Activated CD4-positive, alpha-beta memory T cell treated with anti-CD3 and anti-CD28 coated beads, Interleukin-2, amount 10 ng/mL, durations not matched to agents 7 days and 5 days (primary cell): ENCODE measurements around the gene RPS6KB2. TPM values are rescaled to one million over a fixed set of nuclear protein-coding genes. Genes with fewer than 3 reads are reported as not detected.

ENCODE experiments used
- CTCF ChIA-PET: fragments of 350-600 bp; sonication (Branson Sonifier 250); formaldehyde crosslinking; loops from one replicate; lab custom pipeline; 2021; ENCODE audit warnings: antibody characterized with exemption, inconsistent platforms; lab: Charles Lee
- POLR2A ChIA-PET: fragments of 350-600 bp; sonication (Branson Sonifier 250); formaldehyde crosslinking; loops from one replicate; lab custom pipeline; 2021; ENCODE audit warnings: antibody characterized with exemption; lab: Charles Lee
- DNase-seq: peaks from one replicate; pipeline ENCODE4 v3.0.0-alpha.2; 2020
- H3K27ac Mint-ChIP-seq: one replicate; pipeline ENCODE4 v1.8.0; 2021; ENCODE audit warnings: mild to moderate bottlenecking, mixed read lengths
- H3K27me3 Mint-ChIP-seq: one replicate; pipeline ENCODE4 v1.8.0; 2021; ENCODE audit warnings: mixed read lengths
- H3K36me3 Mint-ChIP-seq: one replicate; pipeline ENCODE4 v1.8.0; 2021; ENCODE audit warnings: low read depth, mixed read lengths
- H3K4me1 Mint-ChIP-seq: one replicate; pipeline ENCODE4 v1.8.0; 2021; ENCODE audit warnings: mixed read lengths
- H3K4me3 Mint-ChIP-seq: one replicate; pipeline ENCODE4 v1.8.0; 2021; ENCODE audit warnings: mild to moderate bottlenecking, mixed read lengths
- H3K9me3 Mint-ChIP-seq: one replicate; pipeline ENCODE4 v1.8.0; 2021; ENCODE audit warnings: mixed read lengths
- total RNA-seq, 2 experiments: library from RNA; stranded (reverse); gene quantifications; one replicate each; pipeline ENCODE4 v1.2.3, GENCODE V29; 2021

Gene RPS6KB2
- total RNA-seq: 10 to 100 TPM; 56.9 to 57.1 TPM

DNA sequence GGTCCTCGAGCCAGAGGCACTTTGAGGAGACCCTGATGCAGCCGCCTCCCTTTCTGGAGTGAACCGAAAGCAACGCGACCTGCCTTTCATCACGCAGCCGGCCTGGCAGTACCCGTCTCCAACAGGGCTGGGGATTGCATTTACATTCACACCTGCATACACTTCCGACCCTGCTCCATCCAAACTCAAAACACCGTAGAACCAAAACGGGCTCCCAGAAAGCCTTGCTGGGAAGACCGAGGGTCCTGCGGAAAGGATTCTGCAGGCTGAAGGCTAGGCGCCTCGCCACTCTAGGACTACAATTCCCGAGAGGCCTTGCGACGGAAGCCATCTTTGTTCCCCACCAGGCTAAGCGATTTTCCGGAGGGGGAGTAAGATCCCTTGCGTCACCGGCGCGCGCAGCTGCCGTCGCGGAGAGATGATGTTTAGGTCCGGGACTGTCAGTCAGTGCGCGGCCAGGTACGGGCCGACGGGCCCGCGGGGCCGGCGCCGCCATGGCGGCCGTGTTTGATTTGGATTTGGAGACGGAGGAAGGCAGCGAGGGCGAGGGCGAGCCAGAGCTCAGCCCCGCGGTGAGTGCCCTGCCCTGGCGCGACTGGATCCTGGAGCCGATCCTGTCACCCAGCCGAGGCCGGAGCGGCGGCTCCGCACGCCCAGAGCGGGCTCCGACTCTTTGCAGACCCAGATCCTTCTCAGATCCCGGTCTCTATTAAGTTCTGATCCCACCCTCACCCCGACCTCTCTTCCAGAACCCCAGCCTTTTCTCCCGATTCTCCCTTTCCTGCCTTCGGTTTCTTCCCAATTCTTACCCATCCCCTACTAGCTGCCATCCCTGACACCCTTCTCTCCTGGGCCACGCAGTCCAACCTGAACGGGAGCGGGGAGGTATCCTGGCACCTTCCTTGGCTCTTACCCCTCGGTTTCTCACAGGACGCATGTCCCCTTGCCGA lies at the start of gene RPS6KB2:
Gene RPS6KB2 (plus strand): TSS at position 443 of the 950 bp plus-strand sequence. CDS start 52 bp downstream, at position 495.
- H3K27me3 Mint-ChIP-seq: no peaks in the 10 kb centered on the region
- CTCF ChIA-PET: interaction anchor here (0.6 to 2.2 kb wide), 6 partner anchors 9 to 64 kb away, joined by 3 to 9 read pairs (median 7); partner anchors contain the start of genes PPP1CA, PTPRCAP and TBC1D10C
- peak; percentile 100 for DNase-seq
- H3K4me3 Mint-ChIP-seq: peak within 1 kb of the TSS; percentile 95
- H3K27ac Mint-ChIP-seq: peak within 1 kb of the TSS; percentile 94
- peaks cover 60% of the 10 kb centered on the region for H3K4me1 Mint-ChIP-seq
- no peaks in the 10 kb centered on the region for H3K9me3 Mint-ChIP-seq
- peaks cover 20% of the 10 kb centered on the region for H3K36me3 Mint-ChIP-seq
- POLR2A ChIA-PET: interaction anchor here (0.7 to 15.2 kb wide), 14 partner anchors 10 to 150 kb away, joined by 3 to 361 read pairs (median 5); partner anchors contain the start of genes CORO1B, PPP1CA, PTPRCAP and RAD9A

DNA sequence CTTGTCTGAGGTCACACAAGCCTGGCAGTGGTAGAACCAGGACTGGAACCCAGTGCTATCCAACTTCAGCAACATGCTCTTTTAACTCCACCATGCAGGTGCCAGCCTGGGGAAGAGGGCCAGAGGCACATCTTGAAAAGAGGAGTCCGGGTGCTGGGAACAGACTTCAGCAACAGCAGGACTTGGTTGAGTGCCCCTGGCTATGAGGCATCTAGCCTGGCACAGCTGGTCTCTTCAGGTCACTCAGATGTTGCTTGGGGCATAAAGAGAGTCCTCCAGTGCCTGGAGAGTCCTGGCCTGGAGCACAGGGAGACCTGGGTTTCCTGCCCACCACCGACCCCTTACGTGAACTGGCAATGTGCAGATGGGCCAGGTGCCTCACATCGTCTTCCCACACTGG lies 49.8 kb upstream of the RPS6KB2 start:
- no peaks in the 10 kb centered on the region for H3K9me3 Mint-ChIP-seq
- ChIA-PET POLR2A (interaction anchor here (1.2 to 8.7 kb wide), 2 partner anchors 7 to 25 kb away, joined by 6 to 122 read pairs; partner anchors contain the start of gene POLD4), CTCF (interaction anchor here (0.9 to 35.2 kb wide), 3 partner anchors 21 to 36 kb away, joined by 5 to 847 read pairs (median 17); partner anchors contain the start of gene POLD4)
- no peak for DNase-seq
- H3K4me1 Mint-ChIP-seq: peaks cover 16% of the 10 kb centered on the region
- H3K27ac Mint-ChIP-seq: no peak overlapping the region
- peaks cover 49% of the 10 kb centered on the region for H3K27me3 Mint-ChIP-seq
- no peaks in the 10 kb centered on the region for H3K36me3 Mint-ChIP-seq
- H3K4me3 Mint-ChIP-seq: no peak overlapping the region

DNA sequence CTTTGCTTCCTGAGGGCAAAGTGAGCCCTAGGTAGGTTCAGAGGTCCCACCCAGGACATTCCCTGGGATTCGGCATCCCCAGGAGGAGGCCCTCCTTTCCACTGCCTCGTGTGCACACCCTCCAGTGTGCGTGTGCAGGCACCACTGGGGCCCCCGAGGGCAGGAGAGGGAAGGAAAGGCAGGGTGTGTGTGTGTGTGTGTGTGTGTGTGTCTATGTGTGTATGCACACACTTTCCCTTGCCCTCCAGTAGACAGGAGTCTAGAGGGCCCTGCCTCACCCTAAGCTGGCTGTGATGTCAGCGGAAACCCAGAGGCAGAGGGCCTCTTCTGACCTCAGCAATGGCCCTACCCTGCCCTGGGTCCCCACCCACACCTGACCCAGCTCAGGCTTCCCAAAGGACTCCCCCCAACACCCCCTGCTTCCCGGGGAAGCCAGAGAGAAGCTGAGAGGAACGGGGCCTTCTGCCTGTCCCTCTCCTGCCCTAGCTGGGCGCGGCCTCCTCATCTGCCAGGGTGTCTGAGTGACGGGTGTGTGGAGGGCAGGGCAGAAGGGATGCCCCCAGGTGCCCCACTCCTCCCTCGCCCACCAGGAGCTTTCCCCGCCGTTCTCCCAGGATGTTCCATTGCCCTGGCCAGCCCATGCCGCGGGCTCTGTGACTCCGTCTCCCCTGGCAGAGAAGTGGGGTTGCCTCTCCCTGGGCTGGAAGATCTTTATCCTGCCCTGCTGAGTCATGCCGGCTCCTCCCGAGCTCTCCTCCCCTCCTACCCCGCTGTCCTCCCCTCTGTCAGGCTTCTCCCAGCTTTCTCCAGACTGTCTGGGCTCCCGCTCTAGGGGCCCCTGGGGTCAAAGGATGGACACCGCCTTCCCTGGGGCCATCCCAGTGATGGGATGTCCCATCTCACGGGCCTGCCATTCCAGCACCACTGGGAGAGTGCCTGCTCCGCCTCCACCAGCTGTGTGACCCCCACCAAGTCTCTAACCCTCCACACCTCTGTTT lies 48.9 kb upstream of the RPS6KB2 start:
- H3K27ac Mint-ChIP-seq: no peak overlapping the region
- ChIA-PET POLR2A (interaction anchor here (1.2 to 8.7 kb wide), 2 partner anchors 8 to 25 kb away, joined by 6 to 122 read pairs; partner anchors contain the start of gene POLD4), CTCF (interaction anchor here (3.3 to 35.2 kb wide), 4 partner anchors 9 to 33 kb away, joined by 17 to 847 read pairs (median 37); partner anchors contain the start of genes POLD4 and RAD9A)
- peaks cover 10% of the 10 kb centered on the region for H3K4me1 Mint-ChIP-seq
- no peaks in the 10 kb centered on the region for H3K9me3 Mint-ChIP-seq
- no peak for DNase-seq
- no peak overlapping the region for H3K4me3 Mint-ChIP-seq
- H3K36me3 Mint-ChIP-seq: no peaks in the 10 kb centered on the region
- H3K27me3 Mint-ChIP-seq: peaks cover 45% of the 10 kb centered on the region

DNA sequence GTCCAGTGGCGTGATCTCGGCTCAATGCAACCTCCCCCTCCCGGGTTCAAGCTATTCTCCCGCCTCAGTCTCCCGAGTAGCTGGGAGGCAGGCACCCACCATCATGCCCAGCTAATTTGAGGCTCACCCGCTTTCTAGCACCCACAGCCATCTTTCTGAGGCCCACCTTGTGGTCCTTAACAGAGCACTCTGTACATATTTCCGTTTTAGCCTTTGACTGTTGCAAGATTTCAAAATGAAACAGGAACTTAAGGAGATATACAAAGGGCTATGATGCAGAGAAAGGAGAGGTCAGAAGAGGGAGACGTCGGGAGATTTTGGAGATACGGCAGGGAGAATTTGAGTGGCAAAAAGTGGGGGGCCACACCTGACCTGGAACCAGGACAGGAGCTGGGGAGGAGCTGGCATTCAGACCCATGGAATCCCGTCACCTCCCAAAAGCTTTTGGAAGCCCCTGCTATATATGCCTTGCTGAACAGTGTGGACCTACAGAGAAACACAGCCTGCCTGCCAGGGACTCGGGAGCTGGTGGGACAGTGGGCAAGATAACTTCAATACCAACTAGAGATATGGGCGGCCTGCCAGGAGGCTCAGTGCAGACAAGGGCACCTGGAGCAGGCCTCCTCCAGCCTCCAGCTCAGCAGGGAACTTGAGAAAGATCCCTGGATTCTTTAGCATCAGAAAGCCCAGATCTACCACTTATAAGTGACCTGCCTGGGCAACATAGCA lies 46.9 kb upstream of the RPS6KB2 start:
- peaks cover 4% of the 10 kb centered on the region for H3K4me1 Mint-ChIP-seq
- H3K27ac Mint-ChIP-seq: no peak overlapping the region
- CTCF ChIA-PET: interaction anchor here (0.7 to 35.2 kb wide), 17 partner anchors 7 to 302 kb away, joined by 3 to 847 read pairs (median 6); partner anchors contain the start of genes POLD4, PPP1CA and RAD9A

DNA sequence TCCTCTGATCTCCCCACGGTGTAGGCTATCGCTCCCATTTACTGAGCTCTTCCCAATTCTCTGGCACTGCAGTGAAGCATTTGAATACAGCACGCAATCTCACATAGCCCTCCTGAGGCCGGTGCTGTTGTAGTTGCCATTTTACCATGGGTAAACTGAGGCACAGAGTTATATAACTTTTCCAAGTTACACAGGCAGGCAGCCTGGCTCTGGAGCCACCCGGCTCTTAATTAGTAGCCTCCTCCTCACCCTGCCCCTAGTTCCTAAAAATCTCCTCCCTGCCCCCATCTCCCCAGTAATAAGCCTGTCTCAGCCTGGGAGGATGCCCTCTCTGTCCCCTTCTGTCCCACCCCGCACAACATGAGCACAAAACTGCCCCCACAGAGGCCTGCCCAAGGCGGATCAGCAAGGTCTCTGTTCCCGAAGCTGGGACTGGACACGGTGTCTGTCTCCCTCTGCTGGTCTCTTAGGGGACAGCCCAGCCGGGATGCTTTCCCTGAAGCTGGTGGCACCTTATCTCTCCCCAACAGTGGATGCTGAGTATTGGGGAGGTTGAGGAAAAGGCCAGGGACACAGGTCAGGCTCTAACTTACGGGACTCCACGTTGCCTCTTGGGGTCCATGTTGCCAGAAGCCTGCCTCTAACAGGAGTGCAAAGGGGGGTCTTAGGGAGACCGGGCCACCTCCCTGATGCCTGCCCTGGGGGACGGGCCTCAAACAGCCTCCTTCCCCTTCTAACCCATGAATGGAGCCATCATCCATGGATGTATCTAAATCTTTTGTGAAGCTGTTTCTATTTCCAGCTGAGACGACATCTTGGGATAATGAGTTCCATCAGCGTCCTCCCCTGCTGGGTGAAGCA lies 45.8 kb upstream of the RPS6KB2 start:
- Mint-ChIP-seq H3K36me3 (no peaks in the 10 kb centered on the region), H3K9me3 (no peaks in the 10 kb centered on the region), H3K27me3 (peaks cover 35% of the 10 kb centered on the region), H3K4me3 (no peak overlapping the region), H3K27ac (no peak overlapping the region), H3K4me1 (peaks cover 4% of the 10 kb centered on the region)
- DNase-seq: peak; percentile 87
- CTCF ChIA-PET: interaction anchor here (0.6 to 35.2 kb wide), 20 partner anchors 8 to 303 kb away, joined by 3 to 847 read pairs (median 5); partner anchors contain the start of genes AIP, POLD4, PPP1CA and RAD9A
- POLR2A ChIA-PET: interaction anchor here (0.7 to 8.7 kb wide), 9 partner anchors 9 to 111 kb away, joined by 3 to 122 read pairs (median 4); partner anchors contain the start of genes POLD4 and RAD9A

More for the DNA sequence above, 46.9 kb upstream of the RPS6KB2 start:
- Mint-ChIP-seq H3K36me3 (no peaks in the 10 kb centered on the region), H3K27me3 (peaks cover 43% of the 10 kb centered on the region), H3K9me3 (no peaks in the 10 kb centered on the region), H3K4me3 (no peak overlapping the region)
- DNase-seq: no peak
- POLR2A ChIA-PET: interaction anchor here (0.8 to 8.7 kb wide), 10 partner anchors 9 to 118 kb away, joined by 3 to 122 read pairs (median 3); partner anchors contain the start of genes POLD4, PPP1CA and RAD9A

DNA sequence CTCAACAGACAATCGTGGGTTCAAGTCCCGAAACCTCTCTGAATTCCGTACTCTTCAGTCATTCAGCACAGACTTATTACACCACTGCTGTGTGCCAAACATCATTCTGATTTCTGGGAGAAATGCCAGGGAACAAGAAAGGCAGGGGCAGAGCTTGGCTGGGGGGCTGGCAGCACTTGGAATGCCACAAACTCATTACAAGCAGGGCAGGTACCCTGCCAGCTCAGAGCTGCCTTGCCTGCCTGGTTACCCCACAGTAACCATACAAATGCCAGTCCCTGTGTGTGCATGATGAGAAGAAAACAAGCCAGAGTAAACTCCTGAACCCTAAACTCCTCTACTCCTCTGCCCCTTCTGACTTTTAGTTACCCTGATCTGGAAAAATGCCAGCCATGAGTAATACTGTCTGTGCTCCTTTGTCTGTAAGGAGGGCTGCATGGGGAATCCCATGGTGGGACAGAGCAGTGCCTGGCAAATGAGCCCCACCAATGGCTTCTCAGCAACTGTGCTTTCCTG lies 43.4 kb upstream of the RPS6KB2 start:
- POLR2A ChIA-PET: interaction anchor here (4.5 kb wide), 1 partner anchor 32 kb away, joined by 22 read pairs; the partner anchor contains the start of gene POLD4
- no peaks in the 10 kb centered on the region for H3K36me3 Mint-ChIP-seq
- CTCF ChIA-PET: interaction anchor here (1.7 to 35.2 kb wide), 2 partner anchors 27 to 121 kb away, joined by 4 to 847 read pairs; partner anchors contain the start of genes PITPNM1 and POLD4
- H3K27me3 Mint-ChIP-seq: peaks cover 29% of the 10 kb centered on the region
- no peak overlapping the region for H3K4me3 Mint-ChIP-seq
- H3K9me3 Mint-ChIP-seq: no peaks in the 10 kb centered on the region
- DNase-seq: no peak
- no peak overlapping the region for H3K27ac Mint-ChIP-seq
- H3K4me1 Mint-ChIP-seq: peaks cover 13% of the 10 kb centered on the region

DNA sequence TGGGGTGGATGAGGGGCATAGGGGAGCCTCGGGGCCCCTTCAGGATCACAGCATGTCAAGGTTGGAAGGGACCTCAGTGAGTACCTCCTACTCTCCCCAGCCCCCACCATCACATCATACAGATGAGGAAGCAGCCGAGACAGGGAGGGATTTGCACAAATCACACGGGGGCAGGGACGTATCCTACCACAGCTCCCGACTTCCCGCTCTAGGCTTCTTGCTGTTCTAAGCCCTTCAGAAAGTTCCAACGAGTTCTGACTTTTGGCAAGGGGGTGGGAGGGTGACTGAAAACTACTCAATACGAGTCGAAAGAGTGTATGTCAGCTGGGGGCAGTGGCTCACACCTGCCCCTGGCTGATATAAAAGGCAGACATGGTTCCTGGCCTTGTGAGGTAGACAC lies 41.2 kb upstream of the RPS6KB2 start:
- ChIA-PET CTCF (interaction anchor here (0.7 to 35.2 kb wide), 5 partner anchors 13 to 135 kb away, joined by 3 to 847 read pairs (median 5); partner anchors contain the start of genes CLCF1 and POLD4), POLR2A (interaction anchor here (1.2 to 4.5 kb wide), 4 partner anchors 15 to 115 kb away, joined by 3 to 22 read pairs (median 7); partner anchors contain the start of genes POLD4 and PPP1CA)
- H3K4me3 Mint-ChIP-seq: no peak overlapping the region
- H3K9me3 Mint-ChIP-seq: no peaks in the 10 kb centered on the region
- H3K27me3 Mint-ChIP-seq: peaks cover 20% of the 10 kb centered on the region
- no peaks in the 10 kb centered on the region for H3K36me3 Mint-ChIP-seq
- H3K4me1 Mint-ChIP-seq: peaks cover 18% of the 10 kb centered on the region
- DNase-seq: no peak
- no peak overlapping the region for H3K27ac Mint-ChIP-seq

DNA sequence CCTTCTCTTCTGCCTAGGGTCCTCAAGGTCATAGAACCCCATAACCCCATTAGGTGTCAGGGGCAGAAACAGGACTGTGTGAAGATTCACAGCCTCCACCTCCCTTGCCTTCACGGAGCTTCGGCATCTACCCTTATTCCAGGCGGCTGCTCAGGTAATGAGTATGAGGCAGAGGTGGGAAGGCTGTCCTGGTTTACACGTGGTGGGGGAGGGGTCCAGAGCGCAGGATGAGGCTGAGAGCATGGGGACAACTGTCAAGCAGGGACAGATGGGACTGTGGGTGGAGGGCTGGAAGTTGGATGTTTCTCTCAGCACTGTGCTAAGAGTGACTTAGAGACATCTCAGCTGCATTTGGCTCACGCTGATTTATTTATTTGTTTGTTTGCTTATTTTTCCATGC lies 40.8 kb upstream of the RPS6KB2 start:
- Mint-ChIP-seq H3K27me3 (peaks cover 16% of the 10 kb centered on the region), H3K27ac (no peak overlapping the region), H3K36me3 (peaks cover 2% of the 10 kb centered on the region), H3K4me3 (no peak overlapping the region), H3K9me3 (no peaks in the 10 kb centered on the region), H3K4me1 (peaks cover 20% of the 10 kb centered on the region)
- DNase-seq: no peak
- CTCF ChIA-PET: interaction anchor here (2.3 to 35.2 kb wide), 2 partner anchors 30 to 41 kb away, joined by 14 to 847 read pairs; partner anchors contain the start of gene POLD4
- POLR2A ChIA-PET: interaction anchor here (0.8 to 4.5 kb wide), 4 partner anchors 14 to 115 kb away, joined by 3 to 22 read pairs (median 5); partner anchors contain the start of genes POLD4 and PPP1CA

DNA sequence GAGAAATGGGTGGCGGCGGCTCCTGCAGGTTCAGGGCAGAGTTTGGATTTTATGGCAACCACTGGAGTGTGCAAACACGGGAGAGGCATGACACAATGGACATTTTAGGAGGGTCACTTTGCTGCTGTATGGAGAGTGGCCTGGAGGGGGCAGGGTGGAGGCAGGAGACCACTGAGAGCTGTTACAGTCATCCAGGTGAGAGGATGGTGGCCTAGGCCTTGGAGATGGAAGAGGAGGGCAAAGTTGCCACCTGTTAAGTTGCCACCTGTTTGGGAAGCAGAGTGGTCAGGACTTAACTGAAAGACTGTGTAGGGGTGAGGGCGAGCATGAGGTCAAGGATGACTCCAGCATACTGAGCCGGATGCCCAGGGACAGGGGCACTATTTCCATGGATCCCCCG lies 38.8 kb upstream of the RPS6KB2 start:
- peak; percentile 65 for DNase-seq
- ChIA-PET CTCF (interaction anchor here (0.5 to 35.2 kb wide), 4 partner anchors 8 to 47 kb away, joined by 3 to 847 read pairs (median 14); partner anchors contain the start of gene POLD4), POLR2A (interaction anchor here (6.7 kb wide), 1 partner anchor 13 kb away, joined by 97 read pairs; the partner anchor contains the start of genes PPP1CA and TBC1D10C)
- Mint-ChIP-seq H3K9me3 (no peaks in the 10 kb centered on the region), H3K27me3 (peaks cover 13% of the 10 kb centered on the region), H3K4me3 (peak overlapping the region; percentile 40), H3K27ac (no peak overlapping the region), H3K4me1 (peaks cover 35% of the 10 kb centered on the region), H3K36me3 (peaks cover 9% of the 10 kb centered on the region)

DNA sequence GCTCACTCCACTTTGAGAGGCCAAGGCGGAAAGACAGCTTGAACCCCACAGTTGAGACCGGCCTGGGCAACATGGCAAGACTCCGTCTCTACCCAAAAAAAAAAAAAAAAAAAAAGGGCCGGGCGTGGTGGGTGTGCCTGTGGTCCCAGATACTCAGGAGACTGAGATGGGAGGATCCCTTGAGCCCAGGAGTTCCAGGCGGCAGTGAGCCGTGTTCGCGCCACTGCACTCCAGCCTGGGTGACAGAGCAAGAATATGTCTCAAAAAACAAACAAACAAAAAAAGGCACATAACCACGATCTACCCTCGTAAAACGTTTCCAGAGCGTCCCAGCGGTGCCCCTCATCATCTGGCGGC lies 37.4 kb upstream of the RPS6KB2 start:
- Mint-ChIP-seq H3K27ac (peak overlapping the region; percentile 56), H3K27me3 (peaks cover 2% of the 10 kb centered on the region), H3K4me1 (peaks cover 38% of the 10 kb centered on the region), H3K9me3 (no peaks in the 10 kb centered on the region), H3K4me3 (peak overlapping the region; percentile 94), H3K36me3 (peaks cover 11% of the 10 kb centered on the region)
- DNase-seq: no peak
- ChIA-PET CTCF (interaction anchor here (1.5 to 35.2 kb wide), 5 partner anchors 10 to 138 kb away, joined by 4 to 847 read pairs (median 24); partner anchors contain the start of genes POLD4 and PPP1CA), POLR2A (interaction anchor here (0.7 to 6.7 kb wide), 14 partner anchors 8 to 117 kb away, joined by 3 to 97 read pairs (median 4); partner anchors contain the start of genes CDK2AP2, POLD4, PPP1CA and PTPRCAP)
